ENCODE data around the gene TP53TG5.

Gene TP53TG5

DNA sequence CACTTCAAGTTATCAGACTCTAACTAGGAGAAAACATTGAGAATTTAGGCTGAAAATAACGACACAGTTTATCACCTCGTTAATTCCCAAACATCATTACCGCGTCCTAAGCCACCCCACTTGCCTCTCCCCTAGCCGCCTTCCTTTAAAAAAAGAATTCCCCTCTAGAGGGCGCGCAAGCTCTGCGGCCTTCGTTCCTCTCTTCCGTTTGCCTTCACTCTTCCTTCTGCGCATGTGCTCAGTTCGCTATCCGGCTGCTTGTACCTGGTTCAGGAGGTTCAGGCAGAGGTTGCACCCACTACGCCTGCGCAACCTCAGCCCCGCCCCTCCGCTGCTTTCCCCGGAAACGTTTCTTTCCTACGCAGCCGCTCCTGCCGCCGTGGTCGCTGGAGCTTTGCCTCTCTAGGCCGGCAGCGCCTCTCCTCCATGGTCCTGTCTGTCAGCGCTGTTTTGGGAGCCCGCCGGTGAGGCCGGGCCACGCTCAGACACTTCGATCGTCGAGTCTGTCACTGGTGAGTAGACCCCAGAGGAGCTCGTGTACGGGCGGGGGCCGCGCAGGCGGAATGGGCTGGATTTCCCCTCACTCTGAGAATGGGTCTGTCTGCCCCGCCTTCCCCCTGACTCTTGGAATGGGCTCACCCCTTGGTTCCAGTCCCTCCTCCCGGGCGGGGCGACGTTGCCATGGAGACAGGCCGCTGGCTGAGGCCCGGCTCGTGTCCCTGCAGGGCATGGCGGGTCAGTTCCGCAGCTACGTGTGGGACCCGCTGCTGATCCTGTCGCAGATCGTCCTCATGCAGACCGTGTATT, 15.1 kb downstream of the TP53TG5 start, which contains the start of gene SYS1:
TSS of gene SYS1 (plus strand) at position 353 of the 807 bp plus-strand sequence. CDS start at position 729, 376 bp downstream.
- H3K4me1 ChIP-seq (ENCODE audit: control insufficient read depth, insufficient read depth, low read length), result no peaks in the 10 kb centered on the region; the same call in 1 of the 2 replicates
- H3K4me3 ChIP-seq (ENCODE audit: low read depth, low read length), result peak within 1 kb of the TSS; percentile 66
- ChIA-PET POLR2A (interaction anchor here (0.6 to 2.4 kb wide), 21 partner anchors 9 to 567 kb away, joined by 3 to 31 read pairs (median 6); partner anchors contain the start of genes DBNDD2, DNTTIP1, PIGT and SDC4), CTCF (interaction anchor here (0.6 to 6.5 kb wide), 32 partner anchors 10 to 1807 kb away, joined by 3 to 92 read pairs (median 4); partner anchors contain the start of gene SDC4)
- H3K9me3 ChIP-seq (ENCODE audit: control insufficient read depth, insufficient read depth, low read depth, low read length), result no peaks in the 10 kb centered on the region
- H3K27ac ChIP-seq (ENCODE audit: extremely low read depth, low read depth, low read length), result peak within 1 kb of the TSS; percentile 31; the same call in 1 of the 2 replicates
- H3K36me3 ChIP-seq (ENCODE audit: control insufficient read depth in 2 of 2, insufficient read depth in 1 of 2, low read length in 2 of 2), result peaks cover 0 to 31% of the 10 kb centered on the region in 2 experiments; a peak in 1 of 3 replicates
- peak; percentile 52 for TF ChIP-seq ZBTB48 (tag by site-specific recombination; IDR thresholded peaks at IDR 0.05)
- TF ChIP-seq, protein P1, sequence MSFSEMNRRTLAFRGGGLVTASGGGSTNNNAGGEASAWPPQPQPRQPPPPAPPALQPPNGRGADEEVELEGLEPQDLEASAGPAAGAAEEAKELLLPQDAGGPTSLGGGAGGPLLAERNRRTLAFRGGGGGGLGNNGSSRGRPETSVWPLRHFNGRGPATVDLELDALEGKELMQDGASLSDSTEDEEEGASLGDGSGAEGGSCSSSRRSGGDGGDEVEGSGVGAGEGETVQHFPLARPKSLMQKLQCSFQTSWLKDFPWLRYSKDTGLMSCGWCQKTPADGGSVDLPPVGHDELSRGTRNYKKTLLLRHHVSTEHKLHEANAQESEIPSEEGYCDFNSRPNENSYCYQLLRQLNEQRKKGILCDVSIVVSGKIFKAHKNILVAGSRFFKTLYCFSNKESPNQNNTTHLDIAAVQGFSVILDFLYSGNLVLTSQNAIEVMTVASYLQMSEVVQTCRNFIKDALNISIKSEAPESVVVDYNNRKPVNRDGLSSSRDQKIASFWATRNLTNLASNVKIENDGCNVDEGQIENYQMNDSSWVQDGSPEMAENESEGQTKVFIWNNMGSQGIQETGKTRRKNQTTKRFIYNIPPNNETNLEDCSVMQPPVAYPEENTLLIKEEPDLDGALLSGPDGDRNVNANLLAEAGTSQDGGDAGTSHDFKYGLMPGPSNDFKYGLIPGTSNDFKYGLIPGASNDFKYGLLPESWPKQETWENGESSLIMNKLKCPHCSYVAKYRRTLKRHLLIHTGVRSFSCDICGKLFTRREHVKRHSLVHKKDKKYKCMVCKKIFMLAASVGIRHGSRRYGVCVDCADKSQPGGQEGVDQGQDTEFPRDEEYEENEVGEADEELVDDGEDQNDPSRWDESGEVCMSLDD (tag by site-specific recombination; IDR thresholded peaks at IDR 0.05), result 0 out of 2 replicates have a peak, but pooled peaks have one; percentile 55
- TF ChIP-seq SCRT1 (tag by site-specific recombination; IDR thresholded peaks at IDR 0.05; ENCODE audit: borderline replicate concordance), result no peak
- TF ChIP-seq ZEB2 (tag by site-specific recombination; IDR thresholded peaks at IDR 0.05), result peak; percentile 81
- TF ChIP-seq ZNF585B (tag by site-specific recombination; IDR thresholded peaks at IDR 0.05), result no peak
- TF ChIP-seq ZNF221 (tag by site-specific recombination; IDR thresholded peaks at IDR 0.05; ENCODE audit: borderline replicate concordance), result no peak
- no peak; the same call in none of the 2 replicates for TF ChIP-seq GLIS1 (tag by site-specific recombination; IDR thresholded peaks at IDR 0.05)
- no peak for TF ChIP-seq ZNF433 (tag by site-specific recombination; IDR thresholded peaks at IDR 0.05; ENCODE audit: low read depth)
- no peak for TF ChIP-seq ZNF10 (tag by site-specific recombination; IDR thresholded peaks at IDR 0.05)
- peak; percentile 36 for TF ChIP-seq ZBTB8A (tag by site-specific recombination; IDR thresholded peaks at IDR 0.05)
- TF ChIP-seq ZNF114 (tag by site-specific recombination; IDR thresholded peaks at IDR 0.05), result no peak
- TF ChIP-seq ZNF19 (tag by site-specific recombination; IDR thresholded peaks at IDR 0.05; ENCODE audit: low read depth), result no peak
- no peak for TF ChIP-seq ZNF530 (tag by site-specific recombination; IDR thresholded peaks at IDR 0.05; ENCODE audit: low read depth)
- peak; percentile 83; the same call in 1 of the 2 replicates for TF ChIP-seq REPIN1 (tag by site-specific recombination; IDR thresholded peaks at IDR 0.05; ENCODE audit: low read depth)
- no peak for TF ChIP-seq ZNF16 (tag by site-specific recombination; IDR thresholded peaks at IDR 0.05; ENCODE audit: low read depth)
- TF ChIP-seq ZNF121 (tag by site-specific recombination; IDR thresholded peaks at IDR 0.05), result no peak
- TF ChIP-seq, protein P2, sequence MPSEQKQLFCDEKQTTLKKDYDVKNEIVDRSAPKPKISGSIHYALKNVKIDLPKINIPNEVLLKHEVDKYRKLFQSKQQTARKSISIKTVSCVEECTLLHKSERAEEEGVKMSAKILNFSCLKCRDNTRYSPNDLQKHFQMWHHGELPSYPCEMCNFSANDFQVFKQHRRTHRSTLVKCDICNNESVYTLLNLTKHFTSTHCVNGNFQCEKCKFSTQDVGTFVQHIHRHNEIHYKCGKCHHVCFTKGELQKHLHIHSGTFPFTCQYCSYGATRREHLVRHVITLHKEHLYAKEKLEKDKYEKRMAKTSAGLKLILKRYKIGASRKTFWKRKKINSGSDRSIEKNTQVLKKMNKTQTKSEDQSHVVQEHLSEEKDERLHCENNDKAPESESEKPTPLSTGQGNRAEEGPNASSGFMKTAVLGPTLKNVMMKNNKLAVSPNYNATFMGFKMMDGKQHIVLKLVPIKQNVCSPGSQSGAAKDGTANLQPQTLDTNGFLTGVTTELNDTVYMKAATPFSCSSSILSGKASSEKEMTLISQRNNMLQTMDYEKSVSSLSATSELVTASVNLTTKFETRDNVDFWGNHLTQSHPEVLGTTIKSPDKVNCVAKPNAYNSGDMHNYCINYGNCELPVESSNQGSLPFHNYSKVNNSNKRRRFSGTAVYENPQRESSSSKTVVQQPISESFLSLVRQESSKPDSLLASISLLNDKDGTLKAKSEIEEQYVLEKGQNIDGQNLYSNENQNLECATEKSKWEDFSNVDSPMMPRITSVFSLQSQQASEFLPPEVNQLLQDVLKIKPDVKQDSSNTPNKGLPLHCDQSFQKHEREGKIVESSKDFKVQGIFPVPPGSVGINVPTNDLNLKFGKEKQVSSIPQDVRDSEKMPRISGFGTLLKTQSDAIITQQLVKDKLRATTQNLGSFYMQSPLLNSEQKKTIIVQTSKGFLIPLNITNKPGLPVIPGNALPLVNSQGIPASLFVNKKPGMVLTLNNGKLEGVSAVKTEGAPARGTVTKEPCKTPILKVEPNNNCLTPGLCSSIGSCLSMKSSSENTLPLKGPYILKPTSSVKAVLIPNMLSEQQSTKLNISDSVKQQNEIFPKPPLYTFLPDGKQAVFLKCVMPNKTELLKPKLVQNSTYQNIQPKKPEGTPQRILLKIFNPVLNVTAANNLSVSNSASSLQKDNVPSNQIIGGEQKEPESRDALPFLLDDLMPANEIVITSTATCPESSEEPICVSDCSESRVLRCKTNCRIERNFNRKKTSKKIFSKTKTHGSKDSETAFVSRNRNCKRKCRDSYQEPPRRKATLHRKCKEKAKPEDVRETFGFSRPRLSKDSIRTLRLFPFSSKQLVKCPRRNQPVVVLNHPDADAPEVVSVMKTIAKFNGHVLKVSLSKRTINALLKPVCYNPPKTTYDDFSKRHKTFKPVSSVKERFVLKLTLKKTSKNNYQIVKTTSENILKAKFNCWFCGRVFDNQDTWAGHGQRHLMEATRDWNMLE (tag by site-specific recombination; conservative IDR thresholded peaks at IDR 0.05; ENCODE audit: low read depth), result peak; percentile 88
- peak; percentile 95 for TF ChIP-seq ZXDB (tag by site-specific recombination; IDR thresholded peaks at IDR 0.05)
- TF ChIP-seq WT1 (tag by site-specific recombination; IDR thresholded peaks at IDR 0.05), result peak; percentile 14; the same call in 1 of the 2 replicates
- TF ChIP-seq MYNN (tag by site-specific recombination; IDR thresholded peaks at IDR 0.05; ENCODE audit: borderline replicate concordance), result no peak
- no peak for TF ChIP-seq ZNF138 (tag by site-specific recombination; IDR thresholded peaks at IDR 0.05; ENCODE audit: borderline replicate concordance)
- TF ChIP-seq, protein P3, sequence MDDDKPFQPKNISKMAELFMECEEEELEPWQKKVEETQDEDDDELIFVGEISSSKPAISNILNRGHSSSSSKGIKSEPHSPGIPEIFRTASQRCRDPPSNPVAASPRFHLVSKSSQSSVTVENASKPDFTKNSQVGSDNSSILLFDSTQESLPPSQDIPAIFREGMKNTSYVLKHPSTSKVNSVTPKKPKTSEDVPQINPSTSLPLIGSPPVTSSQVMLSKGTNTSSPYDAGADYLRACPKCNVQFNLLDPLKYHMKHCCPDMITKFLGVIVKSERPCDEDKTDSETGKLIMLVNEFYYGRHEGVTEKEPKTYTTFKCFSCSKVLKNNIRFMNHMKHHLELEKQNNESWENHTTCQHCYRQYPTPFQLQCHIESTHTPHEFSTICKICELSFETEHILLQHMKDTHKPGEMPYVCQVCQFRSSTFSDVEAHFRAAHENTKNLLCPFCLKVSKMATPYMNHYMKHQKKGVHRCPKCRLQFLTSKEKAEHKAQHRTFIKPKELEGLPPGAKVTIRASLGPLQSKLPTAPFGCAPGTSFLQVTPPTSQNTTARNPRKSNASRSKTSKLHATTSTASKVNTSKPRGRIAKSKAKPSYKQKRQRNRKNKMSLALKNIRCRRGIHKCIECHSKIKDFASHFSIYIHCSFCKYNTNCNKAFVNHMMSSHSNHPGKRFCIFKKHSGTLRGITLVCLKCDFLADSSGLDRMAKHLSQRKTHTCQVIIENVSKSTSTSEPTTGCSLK (tag by site-specific recombination; IDR thresholded peaks at IDR 0.05), result no peak
- no peak for TF ChIP-seq HOXD13 (CRISPR knock-in tag; IDR thresholded peaks at IDR 0.05; ENCODE audit: borderline replicate concordance)
- no peak for TF ChIP-seq ZNF155 (tag by site-specific recombination; IDR thresholded peaks at IDR 0.05)
- TF ChIP-seq ZNF792 (tag by site-specific recombination; IDR thresholded peaks at IDR 0.05), result no peak
- TF ChIP-seq ZFP69B (tag by site-specific recombination; IDR thresholded peaks at IDR 0.05), result peak; percentile 95
- TF ChIP-seq SCRT2 (tag by site-specific recombination; IDR thresholded peaks at IDR 0.05), result no peak; the same call in 1 of the 2 replicates
- no peak for TF ChIP-seq ZBTB21 (tag by site-specific recombination; IDR thresholded peaks at IDR 0.05)

All from HEK293 (cell line).